Mucosa of descending colon (tissue), 3 donors: ENCODE data around the gene COTL1. TPM values are rescaled to one million over a fixed set of nuclear protein-coding genes. Genes with fewer than 3 reads are reported as not detected.

Experiments
- ATAC-seq: fragments of 200-7000 bp; cut with Tn5 transposase; one replicate; pipeline ENCODE4 v1.9.1; 2020; ENCODE audit warnings: mild to moderate bottlenecking, moderate library complexity
- DNase-seq, 3 donors: peaks; one replicate each; pipeline ENCODE4 v3.0.0-alpha.2; 2020
- H3K36me3 ChIP-seq: fragments of 200-600 bp; one replicate; pipeline ENCODE4 v1.8.0; 2021; ENCODE audit warnings: low read depth, mild to moderate bottlenecking
- H3K4me1 ChIP-seq: fragments of 200-600 bp; one replicate; pipeline ENCODE4 v1.8.0; 2021; ENCODE audit warnings: low read depth, mild to moderate bottlenecking
- H3K4me3 ChIP-seq: fragments of 200-600 bp; one replicate; pipeline ENCODE4 v1.8.0; 2021; ENCODE audit warnings: mild to moderate bottlenecking
- H3K9me3 ChIP-seq: fragments of 200-600 bp; one replicate; pipeline ENCODE4 v1.8.0; 2021; ENCODE audit warnings: mild to moderate bottlenecking
- CTCF ChIP-seq: fragments of 200-600 bp; IDR thresholded peaks from one replicate; pipeline ENCODE4 v1.8.0; 2022; ENCODE audit warnings: antibody characterized with exemption, mild to moderate bottlenecking
- intact Hi-C, 2 donors: fragments of 100-400 bp; cut with DNase I in 1 of 2; cut with micrococcal nuclease in 1 of 2; formaldehyde crosslinking; loops; one replicate each; pipeline versions ENCODE4 v1.11.0 to v1.11.1; 2022; cut with DNase I, micrococcal nuclease
- total RNA-seq, 3 donors: library from RNA; stranded (reverse); fragmentation: NEBNext Ultra II Directional in 2 of 3; extraction: Animal tissue kit (Norgen Biotek cat#: 25700) in 2 of 3; gene quantifications; one replicate each; pipeline versions ENCODE4 v1.2.1 to v1.2.4, GENCODE V29; 2021 to 2023
- donor health status: DM: no; HTN: no; CAD: no; lungs with moderate emphysema.
- donor health status: DM: no; HTN: no; CAD: no.
- donor health status: DM: no; HTN: yes; CAD: no.

Gene COTL1
- total RNA-seq, 3 donors from 2014 or later, result 52.8 to 120 (median 56.8) TPM

- no peak for TF ChIP-seq CTCF
- Histone ChIP-seq H3K4me3 (no peak overlapping the region), H3K4me1 (no peaks in the 10 kb centered on the region), H3K9me3 (no peaks in the 10 kb centered on the region), H3K36me3 (no peaks in the 10 kb centered on the region)
- no peak for ATAC-seq
- intact Hi-C loops, result no loop called here
- DNase-seq, result peak in 1 of 3 donors; percentile 16
Observed at GRCh38 chr16:84552135-84552534, 65.7 kb downstream of the COTL1 start.

- TF ChIP-seq CTCF, result no peak
- intact Hi-C loops, result no loop called here
- no peak overlapping the region for H3K4me3 ChIP-seq
- H3K36me3 ChIP-seq, result no peaks in the 10 kb centered on the region
- no peaks in the 10 kb centered on the region for H3K9me3 ChIP-seq
- DNase-seq (no peak), ATAC-seq (no peak)
- no peaks in the 10 kb centered on the region for H3K4me1 ChIP-seq
Observed at GRCh38 chr16:84550096-84550495, 67.8 kb downstream of the COTL1 start.

- Histone ChIP-seq H3K9me3 (no peaks in the 10 kb centered on the region), H3K36me3 (no peaks in the 10 kb centered on the region), H3K4me3 (no peak overlapping the region), H3K4me1 (no peaks in the 10 kb centered on the region)
- peak; percentile 58 for ATAC-seq
- peak in 1 of 3 donors; percentile 35 for DNase-seq
- TF ChIP-seq CTCF, result no peak
- intact Hi-C loops, result no loop called here
Observed at GRCh38 chr16:84548971-84549844, 68.7 kb downstream of the COTL1 start.

GRCh38 chr16:84548508-84548907 is 69.4 kb downstream of the COTL1 start:
- DNase-seq (no peak), ATAC-seq (no peak)
- no peaks in the 10 kb centered on the region for H3K36me3 ChIP-seq
- no peak for TF ChIP-seq CTCF
- no peaks in the 10 kb centered on the region for H3K4me1 ChIP-seq
- H3K4me3 ChIP-seq, result no peak overlapping the region
- intact Hi-C loops, result no loop called here
- no peaks in the 10 kb centered on the region for H3K9me3 ChIP-seq

GRCh38 chr16:84547546-84548061 is 70.3 kb downstream of the COTL1 start:
- H3K4me1 ChIP-seq, result no peaks in the 10 kb centered on the region
- intact Hi-C loops, result no loop called here
- no peak overlapping the region for H3K4me3 ChIP-seq
- H3K9me3 ChIP-seq, result no peaks in the 10 kb centered on the region
- TF ChIP-seq CTCF, result no peak
- ATAC-seq (no peak), DNase-seq (peak in 1 of 3 donors; percentile 16)
- no peaks in the 10 kb centered on the region for H3K36me3 ChIP-seq
